Astrocyte of the spinal cord (primary cell): ENCODE measurements around the gene MAP1B.

Source experiments
- DNase-seq: peaks from one replicate; pipeline ENCODE4 v3.0.0; 2011; ENCODE audit warnings: low read depth, low spot score
- H3K4me3 ChIP-seq: 2 replicates; pipeline ENCODE4 v1.5.1; 2011; ENCODE audit warnings: low read depth, mild to moderate bottlenecking, low read length, moderate library complexity
- CTCF ChIP-seq: IDR thresholded peaks from 2 replicates; pipeline ENCODE4 v1.5.1; 2012; ENCODE audit warnings: low read depth, mild to moderate bottlenecking, low read length, inconsistent platforms
- in situ Hi-C: cut with HindIII; loops from 2 replicates; pipeline ENCODE4 v1.10.0; 2017; ENCODE audit warnings: low sequenced_read_pairs

The MAP1B gene

GRCh38 chr5:72213482-72213881 is 106.2 kb downstream of the MAP1B start:
- DNase-seq = no peak
- no peak for TF ChIP-seq CTCF
- in situ Hi-C loops = no loop called here
- no peak overlapping the region for H3K4me3 ChIP-seq

GRCh38 chr5:72214168-72214567 is 106.9 kb downstream of the MAP1B start:
- H3K4me3 ChIP-seq = no peak overlapping the region
- no peak for TF ChIP-seq CTCF
- DNase-seq = no peak
- in situ Hi-C loops = no loop called here

- H3K4me3 ChIP-seq = no peak overlapping the region
- in situ Hi-C loops = no loop called here
- TF ChIP-seq CTCF = no peak
- no peak for DNase-seq
Measured at GRCh38 chr5:72216756-72217155, 109.5 kb downstream of the MAP1B start.

- in situ Hi-C loops = no loop called here
- TF ChIP-seq CTCF = no peak
- DNase-seq = no peak
- no peak overlapping the region for H3K4me3 ChIP-seq
Measured at GRCh38 chr5:72221099-72221498, 113.8 kb downstream of the MAP1B start.

GRCh38 chr5:72221541-72221940 is 114.3 kb downstream of the MAP1B start:
- no peak for TF ChIP-seq CTCF
- no peak overlapping the region for H3K4me3 ChIP-seq
- DNase-seq = no peak
- in situ Hi-C loops = no loop called here

- TF ChIP-seq CTCF = no peak
- no peak for DNase-seq
- no peak overlapping the region for H3K4me3 ChIP-seq
- in situ Hi-C loops = no loop called here
Measured at GRCh38 chr5:72222521-72222920, 115.2 kb downstream of the MAP1B start.

GRCh38 chr5:72223371-72223770 is 116.1 kb downstream of the MAP1B start:
- TF ChIP-seq CTCF = no peak
- in situ Hi-C loops = no loop called here
- H3K4me3 ChIP-seq = no peak overlapping the region
- DNase-seq = no peak
